H1 (cell line): ENCODE measurements around the gene VSTM2L. TPM values are rescaled to one million over a fixed set of nuclear protein-coding genes. Genes with fewer than 3 reads are reported as not detected.

Experiments
- ASH2L ChIP-seq: fragments of 200-600, 300-600 bp; sonication (generic); IDR thresholded peaks from one replicate; pipeline ENCODE4 v1.7.1; 2017; ENCODE audit warnings: low read length
- CREB1 ChIP-seq: IDR thresholded peaks from 2 replicates; pipeline ENCODE4 v1.6.1; 2012; ENCODE audit warnings: inconsistent platforms
- EGR1 ChIP-seq: IDR thresholded peaks from 2 replicates; pipeline ENCODE4 v1.6.1; 2011; ENCODE audit warnings: low read depth, low read length, borderline replicate concordance
- EZH2 ChIP-seq: fragments of 200-600 bp; sonication (generic); IDR thresholded peaks from 2 replicates; pipeline ENCODE4 v1.7.1; 2012; ENCODE audit warnings: low read depth, mild to moderate bottlenecking, moderate library complexity, low read length, inconsistent platforms; ENCODE audit not compliant: severe bottlenecking
- JUN ChIP-seq: IDR thresholded peaks from 2 replicates; pipeline ENCODE4 v1.6.1; 2011; ENCODE audit warnings: low read depth, mild to moderate bottlenecking, improper control_type of control experiment, low read length
- polyA plus RNA-seq, 7 experiments: library from polyadenylated mRNA; depleted of rRNA in 3 of 7; stranded (reverse) in 5 of 7; unstranded in 2 of 7; fragments of >200 nt in 5 of 7; fragments of 200-250 nt in 2 of 7; gene quantifications; 1 replicate in 5 of 7; 2 replicates in 1 of 7; 4 replicates in 1 of 7; pipeline versions ENCODE4 v1.2.1 to v1.2.3, GENCODE V29; 2011 to 2013; ENCODE audit warnings: missing spikeins in 2 of 7, mixed read lengths in 2 of 7
- total RNA-seq: library from RNA; stranded (reverse); fragmentation: NEBNext Ultra II Directional; extraction: Animal tissue kit (Norgen Biotek cat#: 25700); gene quantifications from 2 replicates; pipeline ENCODE4 v1.2.1, GENCODE V29; 2021

VSTM2L gene
- total and polyA plus RNA-seq, 2 of the 8 experiments (the other 6 are each of a cell fraction or from before 2014, with no cell fraction given): 1.3 to 3.2 TPM

- no peak for TF ChIP-seq ASH2L
- no peak for TF ChIP-seq JUN
- no peak for TF ChIP-seq CREB1
- no peak for TF ChIP-seq EZH2
- TF ChIP-seq EGR1: no peak
Observed at GRCh38 chr20:37885042-37885441, 17.9 kb upstream of the VSTM2L start (continued).
